NCI-H82 treated with DMSO at 0.1 percent for 48 hours (cell line): ENCODE measurements around the gene TEPSIN.

Experiments used
- DNase-seq: peaks from one replicate; lab custom pipeline; 2025; ENCODE audit not compliant: unreplicated experiment; lab: John Stamatoyannopoulos, UW

TEPSIN gene

DNA sequence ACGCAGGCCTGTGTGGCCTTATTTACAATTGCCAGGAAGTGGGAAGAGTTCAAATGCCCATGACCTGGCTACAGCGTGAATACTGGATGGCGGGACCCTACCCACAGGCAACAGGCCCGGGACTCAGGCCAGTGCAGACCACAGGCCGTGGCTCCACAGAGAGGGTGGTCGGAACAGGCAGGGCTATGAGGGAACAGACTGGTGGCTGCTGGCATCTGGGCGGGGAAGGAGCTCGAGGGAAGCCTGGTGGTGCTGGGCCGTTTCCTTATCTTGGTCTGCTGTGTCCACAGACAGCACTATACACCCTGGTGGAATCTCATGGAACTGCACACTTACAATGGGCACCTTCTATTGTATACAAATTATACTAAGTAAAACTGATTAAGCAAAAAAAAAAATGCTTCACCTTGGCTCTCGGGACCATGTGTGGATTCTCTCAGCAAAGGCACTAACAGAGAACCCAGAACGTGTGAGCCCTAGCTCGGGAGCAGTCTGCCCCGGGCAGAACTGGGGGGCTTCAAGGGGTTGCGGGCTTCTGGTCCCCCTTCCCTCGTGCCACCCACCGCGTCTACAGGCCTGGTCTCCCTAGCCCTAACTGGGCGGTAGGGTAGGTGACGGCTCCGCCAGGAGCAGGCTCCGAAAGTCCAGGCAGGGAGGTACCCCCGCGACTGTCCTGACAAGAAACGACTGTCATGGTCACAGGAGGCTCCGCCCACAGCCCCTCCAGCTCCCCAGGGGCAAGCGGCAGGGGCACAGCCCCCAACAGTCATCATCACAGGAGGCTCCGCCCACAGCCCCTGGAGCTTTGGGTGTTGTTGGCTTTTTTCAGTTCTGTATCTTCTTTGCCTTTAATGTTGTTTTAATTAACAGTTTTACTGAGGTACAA lies 37.9 kb downstream of the TEPSIN start:
- peak; percentile 3 for DNase-seq

DNA sequence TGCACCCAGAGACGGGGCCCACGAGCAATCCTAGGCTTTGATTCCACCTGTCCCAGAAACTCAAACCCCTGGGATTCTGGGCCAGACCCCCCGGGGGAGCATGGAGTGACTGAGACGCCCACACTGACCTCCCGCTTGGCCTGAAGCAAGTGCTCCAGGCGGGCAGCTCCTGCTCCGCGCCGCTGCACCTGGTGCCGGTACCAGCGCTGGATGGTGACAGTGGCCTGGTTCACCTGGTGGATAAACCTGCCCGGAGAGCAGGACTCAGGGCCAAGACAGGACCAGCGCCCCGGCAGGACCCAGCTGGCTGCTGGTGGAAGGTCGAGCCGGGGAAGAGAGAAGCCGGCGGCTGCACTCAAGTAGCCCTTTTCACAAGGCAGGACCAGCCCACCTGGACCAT lies 38.7 kb downstream of the TEPSIN start:
- DNase-seq = no peak

DNA sequence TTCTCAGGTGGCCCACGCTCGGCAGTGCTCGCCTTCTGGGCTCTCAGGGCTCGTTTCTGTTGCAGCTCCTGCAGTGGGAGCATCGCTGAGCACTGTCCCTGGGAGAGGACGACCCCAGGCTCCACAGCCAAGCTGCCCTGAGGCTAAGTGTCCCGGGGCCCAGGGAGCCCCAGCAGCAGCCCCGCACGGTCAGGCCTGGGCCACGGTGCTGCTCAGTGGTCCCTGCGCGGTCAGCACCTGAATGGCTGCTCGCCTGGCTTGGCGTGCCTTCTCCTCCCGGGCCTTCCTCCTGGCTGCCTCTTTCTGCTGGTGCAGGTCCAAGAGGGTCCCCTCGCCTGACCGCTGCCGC lies 39.4 kb downstream of the TEPSIN start:
- DNase-seq = no peak

DNA sequence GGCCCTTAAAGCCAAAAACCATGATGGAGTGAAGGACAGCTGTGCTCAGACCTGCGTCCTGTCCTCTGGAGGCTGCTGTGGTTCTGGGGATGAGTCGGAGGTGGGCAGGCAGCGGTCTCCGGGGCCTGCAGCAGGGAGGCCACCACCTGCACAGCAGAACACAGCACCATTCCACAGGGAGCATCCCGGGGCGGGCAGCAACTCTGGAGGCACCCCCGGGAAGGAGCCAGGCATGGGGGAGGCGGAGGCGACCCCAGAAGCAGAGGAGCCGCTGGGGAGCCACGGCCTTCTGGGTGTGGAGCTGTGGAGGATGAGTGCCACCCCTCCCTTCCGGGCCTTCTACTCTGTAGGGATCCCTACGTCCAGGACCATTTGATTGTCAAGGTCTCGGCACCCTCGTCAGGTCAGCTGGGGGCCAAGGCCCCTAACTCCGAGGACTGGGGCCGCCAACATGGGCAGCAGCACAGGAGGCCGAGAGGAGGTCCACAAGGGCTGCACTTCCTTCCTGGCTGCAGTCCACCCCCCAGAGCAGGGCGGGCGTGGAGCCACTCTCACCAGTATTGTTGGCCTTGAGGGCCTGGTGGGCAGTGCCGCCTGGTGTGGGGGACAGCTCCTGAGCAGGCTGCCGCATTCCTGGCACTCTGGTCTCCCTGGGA lies 39.9 kb downstream of the TEPSIN start:
- no peak for DNase-seq

DNA sequence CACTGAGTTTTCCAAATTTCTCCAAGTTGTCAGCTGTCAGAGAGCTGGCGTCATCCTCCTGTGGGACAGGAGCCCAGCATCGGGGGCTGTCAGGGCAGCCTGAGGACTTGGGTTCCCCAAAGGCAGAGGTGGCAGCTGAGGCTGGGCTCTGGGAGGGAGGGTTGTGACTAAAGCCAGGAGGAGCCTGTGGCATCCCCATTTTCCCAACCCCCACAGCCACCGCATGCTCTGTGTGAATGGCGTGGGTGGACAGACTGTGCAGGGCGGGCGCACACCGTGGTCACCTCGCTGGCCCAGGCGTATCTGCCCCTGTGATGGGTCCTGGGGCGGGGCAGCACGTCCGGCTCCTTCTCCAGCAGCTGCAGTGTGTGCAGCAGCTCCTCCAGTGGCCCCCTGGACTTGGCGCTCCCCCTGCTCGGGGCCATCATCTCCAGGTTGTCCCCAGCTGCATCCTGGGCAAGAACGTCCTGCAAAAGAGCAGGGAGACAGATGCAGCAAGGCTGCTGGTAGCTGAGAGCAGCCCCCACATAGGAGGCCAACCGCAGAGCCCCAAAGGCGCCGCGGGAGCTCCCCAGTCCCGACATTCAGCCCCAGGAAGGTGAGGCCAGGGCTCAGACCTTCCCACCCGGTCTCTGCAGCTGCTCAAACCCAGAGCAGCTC lies 40.9 kb downstream of the TEPSIN start:
- no peak for DNase-seq

DNA sequence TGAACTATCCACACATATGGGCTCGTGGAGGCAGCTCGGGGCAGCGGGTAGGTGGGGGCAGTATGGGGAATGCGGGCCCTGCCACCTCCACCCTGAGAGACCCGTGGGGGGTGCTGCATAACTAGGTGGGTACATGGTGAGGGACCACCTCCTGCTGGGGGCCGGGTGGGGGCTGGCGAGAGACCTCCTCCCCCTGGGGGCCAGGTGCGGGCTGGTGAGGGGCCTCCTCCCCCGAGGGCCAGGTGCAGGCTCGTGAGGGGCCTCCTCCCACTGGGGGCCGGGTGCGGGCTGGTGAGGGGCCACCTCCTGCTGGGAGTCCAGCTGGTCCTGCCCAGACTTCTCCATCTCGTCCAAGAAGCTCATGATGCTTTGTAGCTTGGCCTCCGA lies 41.5 kb downstream of the TEPSIN start:
- no peak for DNase-seq

DNA sequence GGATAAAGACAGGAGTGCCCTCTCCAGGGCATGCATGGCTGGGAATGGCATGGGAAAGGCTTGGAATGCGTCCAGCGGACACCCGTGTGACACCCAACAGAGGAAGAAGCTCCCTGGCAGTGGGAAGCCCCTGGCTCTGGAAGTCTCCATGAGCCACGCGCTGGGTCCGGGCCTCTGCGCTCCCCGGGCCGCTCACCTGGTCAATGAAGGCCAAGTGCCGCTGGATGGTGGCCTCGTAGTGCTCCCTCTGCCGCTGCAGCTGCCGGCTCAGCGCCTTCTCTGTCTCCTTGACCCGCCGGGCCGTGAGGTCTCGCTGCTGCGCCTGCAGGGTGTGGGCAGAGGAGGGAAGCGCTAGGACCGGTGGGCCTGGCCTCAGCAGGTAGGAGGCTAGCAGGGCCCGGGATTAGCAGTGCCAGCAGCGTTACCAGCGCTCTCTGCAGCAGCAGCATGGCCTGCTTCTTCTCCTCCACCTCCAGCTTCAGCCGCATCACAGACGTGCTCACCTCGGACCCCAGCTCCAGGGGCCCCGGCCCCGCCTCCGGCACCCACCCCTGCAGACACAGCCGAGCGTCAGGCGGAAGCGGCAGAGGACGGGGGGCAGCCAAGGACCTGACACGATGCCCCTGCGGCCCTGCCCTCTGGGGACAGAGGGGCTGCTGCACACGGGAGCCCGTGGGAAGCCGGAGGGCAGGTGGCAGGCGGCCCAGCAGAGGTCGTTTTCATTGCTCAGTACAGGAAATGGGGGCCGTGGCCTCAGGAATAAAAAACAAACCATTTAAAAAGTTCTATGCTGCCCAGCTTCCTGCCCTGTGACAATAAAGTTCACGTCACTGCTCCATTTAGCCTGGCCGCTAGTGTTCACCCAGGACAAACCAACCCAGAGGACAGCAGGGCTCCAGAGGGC lies 42.1 kb downstream of the TEPSIN start:
- DNase-seq = no peak

DNA sequence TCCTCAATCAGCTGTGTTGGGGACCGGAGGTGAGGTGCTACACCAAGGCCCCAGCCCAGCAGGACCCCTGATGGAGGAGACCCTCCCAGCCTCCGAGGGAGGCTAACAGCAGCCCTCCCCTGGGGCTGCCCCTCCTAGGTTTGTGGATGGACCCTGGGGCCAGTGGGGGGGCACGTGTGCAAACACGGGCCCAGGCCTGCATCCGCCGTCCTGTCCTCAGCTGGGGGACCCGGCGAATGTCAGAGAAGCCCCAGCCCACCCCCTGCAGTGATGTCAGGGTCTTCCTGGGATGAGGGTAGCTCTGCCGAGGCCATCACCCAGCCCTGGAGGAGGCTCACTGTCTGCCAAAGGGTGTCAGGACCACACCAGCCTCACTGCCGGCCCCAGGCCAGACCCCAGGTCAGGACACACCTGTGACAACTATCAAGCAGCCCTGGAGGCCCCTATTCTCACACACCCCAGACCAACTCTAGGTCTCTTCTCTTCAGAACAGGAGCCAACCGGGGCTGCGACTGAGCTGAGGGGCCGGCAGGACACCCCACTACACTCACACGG lies 42.8 kb downstream of the TEPSIN start:
- DNase-seq = no peak

DNA sequence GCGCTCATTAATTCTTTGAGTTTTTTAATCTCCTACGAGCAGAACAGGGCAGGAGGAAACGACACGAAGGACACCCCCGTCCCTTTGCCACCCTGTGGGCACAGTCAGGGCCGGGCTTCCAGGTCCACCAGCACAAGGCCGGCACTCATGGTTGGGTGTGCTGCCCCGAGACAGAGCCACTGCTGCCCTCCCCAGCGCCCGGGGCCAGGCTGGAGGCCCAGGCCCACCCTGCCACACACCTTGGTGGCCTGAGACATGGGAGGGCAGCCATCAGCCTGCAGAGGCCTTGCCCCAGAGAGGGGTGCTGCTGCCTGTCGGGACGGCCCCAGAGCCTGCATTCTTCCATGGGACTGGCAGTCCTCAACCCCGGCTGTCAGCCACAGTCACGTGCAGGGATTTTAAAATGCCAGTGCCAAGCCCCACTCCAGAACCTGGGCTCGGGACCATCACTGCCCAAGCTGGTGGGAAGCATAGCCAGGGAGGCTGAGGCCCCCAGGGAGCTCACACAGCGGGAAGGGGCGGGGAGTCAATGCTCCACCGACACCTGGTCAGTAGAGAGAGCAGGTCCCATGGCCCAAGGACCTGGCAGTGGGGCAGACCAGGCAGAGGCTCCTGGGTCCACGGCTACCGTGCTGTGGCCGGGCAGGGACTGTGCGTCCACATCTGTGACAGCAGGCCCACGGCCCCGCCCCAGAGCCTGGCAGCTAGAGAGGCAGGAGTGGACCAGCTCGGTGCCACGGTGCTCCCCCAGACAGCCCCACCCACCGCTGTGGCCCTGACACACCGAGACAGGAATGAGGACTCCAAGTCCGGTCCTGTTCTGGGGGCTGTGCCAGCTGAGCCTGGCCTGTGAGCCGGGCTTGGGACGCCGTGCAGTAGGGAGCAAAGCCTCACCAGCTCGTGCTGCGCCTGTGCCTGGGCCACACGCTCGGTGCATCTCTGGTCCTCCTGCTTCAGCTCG lies 43.6 kb downstream of the TEPSIN start:
- no peak for DNase-seq

DNA sequence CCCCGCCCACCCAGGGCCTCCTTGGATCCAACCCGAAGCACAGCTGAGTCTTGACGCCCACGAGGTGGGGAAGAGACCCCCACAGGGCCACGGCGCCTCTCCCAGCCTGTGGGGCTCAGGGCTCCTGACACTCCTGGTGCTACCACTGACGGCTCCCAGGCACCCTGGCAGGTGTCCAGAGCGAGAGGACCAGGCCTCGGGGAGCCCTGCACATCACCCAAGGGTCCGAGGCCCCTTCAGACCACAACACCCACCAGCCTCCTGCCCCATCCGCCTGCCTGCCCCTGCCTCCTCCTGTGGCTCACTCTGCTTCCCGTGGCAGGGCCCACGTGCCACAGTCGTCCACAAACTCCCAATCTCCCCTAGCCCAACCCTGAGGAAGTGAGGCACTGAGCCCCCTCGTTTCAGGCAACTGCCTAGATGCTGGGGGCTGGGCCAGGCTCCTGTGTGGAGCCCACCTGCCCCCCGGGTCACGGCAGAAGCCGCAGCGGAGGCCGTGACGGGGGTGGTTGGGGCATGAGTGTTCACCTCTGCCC lies 44.6 kb downstream of the TEPSIN start:
- no peak for DNase-seq

DNA sequence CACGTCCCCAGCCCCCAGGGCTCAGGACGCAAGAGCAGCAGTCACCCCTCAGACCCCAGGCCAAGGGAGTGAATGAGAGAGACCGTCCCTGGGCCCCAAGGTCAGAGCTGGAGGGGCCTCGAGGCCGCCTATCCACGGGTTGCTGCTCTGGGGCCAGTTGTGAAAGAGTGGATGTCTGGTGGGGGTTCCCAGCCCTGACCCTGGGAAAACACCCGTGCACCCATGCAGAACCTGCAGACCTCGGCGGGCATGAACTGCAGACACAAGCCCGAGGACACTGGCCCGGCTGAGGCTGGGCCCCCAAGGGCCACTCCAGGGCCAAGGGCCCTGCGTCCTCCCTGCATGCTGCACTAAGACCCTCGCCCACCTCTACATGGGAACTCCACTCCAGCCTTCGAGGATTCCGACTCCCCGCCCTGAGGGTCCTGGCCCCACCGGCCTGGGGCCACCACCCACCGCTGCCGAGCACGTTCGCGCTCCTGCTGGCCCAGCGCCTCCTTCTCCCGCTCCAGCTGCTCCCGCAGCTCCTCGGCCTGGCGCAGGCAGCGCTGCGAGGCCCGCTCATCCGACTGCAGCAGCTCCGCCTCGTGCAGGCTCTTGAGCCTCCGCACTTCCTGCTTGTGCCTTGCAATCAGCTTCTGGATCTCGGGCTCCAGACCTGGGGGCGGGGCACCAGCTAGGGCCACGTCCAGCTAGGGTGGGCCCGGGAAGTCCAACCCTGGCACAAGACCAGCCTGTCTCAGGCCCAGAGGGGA lies 45.2 kb downstream of the TEPSIN start:
- no peak for DNase-seq

DNA sequence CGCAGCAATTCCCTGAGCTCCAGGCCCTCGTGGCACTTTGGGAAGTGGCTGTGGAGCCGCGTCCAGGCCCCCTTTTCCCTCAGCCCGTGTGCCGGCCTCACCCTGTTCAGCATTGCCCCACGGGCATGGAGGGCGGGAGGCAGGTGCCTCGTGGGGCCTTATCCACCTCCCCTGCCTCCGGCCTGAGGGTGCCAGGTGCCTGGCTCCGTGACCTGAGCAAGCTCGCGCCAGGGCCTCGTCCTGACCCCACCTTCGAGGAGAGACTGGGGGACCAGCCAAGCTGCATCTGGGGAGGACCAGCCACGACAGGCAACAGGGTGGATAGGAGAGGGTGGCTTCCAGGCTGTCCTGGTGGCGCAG lies 45.8 kb downstream of the TEPSIN start:
- DNase-seq = no peak

DNA sequence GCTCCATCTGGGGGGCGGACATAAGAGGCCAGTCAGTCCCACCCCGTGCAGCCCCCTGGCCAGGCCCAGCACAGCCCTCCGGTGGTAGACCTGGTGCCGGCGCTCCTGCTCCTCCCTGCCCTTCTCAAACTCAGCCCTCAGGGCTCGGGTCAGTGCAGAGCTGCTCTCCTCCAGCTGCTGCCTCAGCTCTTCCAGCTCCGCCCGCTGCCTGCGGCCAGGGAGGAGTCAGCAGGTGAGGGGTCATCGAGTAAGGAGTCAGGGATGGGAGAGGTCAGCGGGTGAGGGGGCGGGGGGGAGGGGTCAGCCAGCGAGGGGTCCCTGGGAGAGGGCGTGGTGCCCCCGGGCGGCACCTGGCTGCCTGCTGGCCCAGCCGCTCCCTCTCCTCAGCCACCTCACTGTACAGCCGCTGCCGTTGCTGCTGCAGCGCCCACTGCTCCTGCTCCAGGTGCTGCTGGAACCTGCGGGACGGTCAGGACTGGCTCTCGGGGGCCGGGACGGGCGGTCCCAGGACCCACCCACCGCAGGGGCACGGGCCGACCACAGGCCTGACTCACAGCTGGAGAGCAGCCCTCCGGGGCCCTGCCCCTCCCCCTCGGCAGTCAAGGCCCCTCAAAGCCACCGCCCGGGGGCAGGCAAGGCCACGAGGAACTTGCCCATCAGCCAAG lies 46.3 kb downstream of the TEPSIN start:
- no peak for DNase-seq

DNA sequence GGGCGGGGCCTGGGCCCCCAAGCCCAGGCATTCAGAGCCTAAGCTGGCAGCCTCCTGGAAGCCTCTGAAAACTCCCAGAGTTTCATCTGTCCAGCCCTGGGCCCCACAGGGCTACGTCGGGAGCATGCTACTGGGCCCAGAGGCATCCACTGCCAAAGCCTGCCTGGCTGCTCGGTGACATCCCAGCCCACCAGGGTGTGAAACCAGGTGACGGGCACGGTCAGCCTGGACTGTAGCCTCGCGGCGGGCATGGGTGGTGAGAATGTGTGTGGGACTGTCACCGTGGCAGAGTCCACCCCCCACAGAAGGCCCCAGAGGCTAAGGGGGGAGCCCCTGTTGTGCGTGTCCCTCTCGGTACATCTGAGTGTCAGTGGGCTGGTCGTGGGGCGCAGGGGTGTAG lies 47.2 kb downstream of the TEPSIN start:
- DNase-seq = no peak

DNA sequence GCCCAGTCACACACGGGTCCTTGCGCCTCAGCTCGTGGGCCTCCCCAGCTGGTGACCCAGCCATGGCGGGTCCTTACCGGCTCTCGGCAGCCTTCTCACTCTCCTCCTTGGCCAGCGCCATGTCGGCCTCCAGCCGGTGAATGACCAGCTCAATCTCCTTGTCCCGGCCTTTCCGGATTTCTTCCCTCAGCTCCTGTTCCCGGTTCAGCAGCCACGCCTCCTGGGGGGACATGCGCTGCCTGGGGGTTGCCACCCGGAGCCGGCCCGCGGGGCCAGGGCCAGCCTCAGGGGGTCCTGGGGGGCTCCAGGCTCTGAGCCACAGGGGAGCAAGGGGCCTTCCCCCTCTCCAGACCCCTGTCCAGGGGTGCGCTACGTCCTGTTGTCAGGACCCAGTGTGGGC lies 47.7 kb downstream of the TEPSIN start:
- DNase-seq = no peak

DNA sequence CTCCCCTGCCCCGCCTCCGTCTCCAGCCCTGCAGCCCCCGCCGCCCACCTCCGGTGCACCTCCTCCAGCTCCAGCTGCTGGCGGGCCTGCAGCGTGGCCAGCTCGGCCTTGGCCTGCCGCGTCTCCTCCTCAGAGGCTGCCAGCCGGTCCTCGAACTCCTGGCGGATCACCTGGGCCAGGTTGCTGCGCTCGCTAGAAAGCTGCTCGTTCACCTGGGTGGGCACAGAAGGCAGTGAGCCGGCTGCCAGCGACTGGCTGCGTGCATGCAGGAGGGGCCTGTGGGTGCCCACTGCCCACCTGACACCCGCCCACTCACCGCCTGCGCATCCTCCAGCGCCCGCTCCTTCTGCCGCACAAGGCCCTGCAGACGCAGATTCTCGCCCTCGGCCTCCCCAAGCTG lies 48.3 kb downstream of the TEPSIN start:
- no peak for DNase-seq

DNA sequence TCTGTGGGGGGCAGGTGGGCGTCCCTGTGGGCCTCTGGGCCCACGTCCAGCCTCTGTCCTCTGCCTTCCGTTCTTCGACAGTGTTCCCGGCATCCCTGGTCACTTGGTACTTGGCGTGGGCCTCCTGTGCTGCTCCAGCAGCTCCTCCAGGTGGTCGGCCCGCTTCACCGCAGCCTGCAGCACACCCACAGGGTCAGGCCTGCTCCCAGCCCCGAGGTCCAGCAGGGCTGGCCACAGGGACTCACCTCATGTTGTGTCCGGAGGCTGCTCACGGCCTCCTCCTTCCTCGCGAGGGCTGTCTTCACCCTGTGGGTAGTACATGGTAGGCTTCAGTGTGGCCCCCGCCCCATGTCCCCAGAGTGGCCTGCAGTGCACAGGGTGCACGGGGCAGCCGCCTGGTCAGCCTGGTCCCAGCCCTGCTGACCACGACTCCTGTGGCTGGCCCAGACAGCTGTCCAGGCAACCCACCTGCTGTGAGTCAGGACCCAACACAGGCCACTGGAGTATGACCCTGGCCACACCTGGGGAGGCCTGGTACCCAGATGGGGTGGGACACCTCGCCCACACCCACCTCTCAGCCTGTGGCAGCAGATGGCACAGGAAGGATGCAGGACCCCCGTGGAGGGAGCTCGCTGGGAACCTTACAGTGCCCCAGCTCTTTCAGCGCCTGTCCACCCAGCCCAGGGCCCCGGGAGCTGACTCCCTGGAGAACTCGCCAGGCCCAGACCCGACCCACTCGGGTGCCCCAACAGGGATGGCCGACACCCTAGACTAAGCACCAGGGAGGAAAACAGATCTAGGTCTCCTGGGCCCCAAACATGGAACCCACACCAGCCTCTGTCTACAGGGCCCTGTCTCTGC lies 49.0 kb downstream of the TEPSIN start:
- no peak for DNase-seq
